Activated B cell treated with CpG ODN at 0.5 μM for 24 hours (primary cell): ENCODE data around the gene BTF3. TPM values are rescaled to one million over a fixed set of nuclear protein-coding genes. Genes with fewer than 3 reads are reported as not detected.

Source experiments
- ATAC-seq: fragments of 200-7000 bp; cut with Tn5 transposase; one replicate; pipeline ENCODE4 v1.10.0; 2021; ENCODE audit warnings: low read depth, mild to moderate bottlenecking, moderate library complexity
- CTCF ChIA-PET: fragments of 350-600 bp; sonication (Branson Sonifier 250); formaldehyde crosslinking; loops from one replicate; lab custom pipeline; 2021; ENCODE audit warnings: antibody characterized with exemption; lab: Charles Lee
- POLR2A ChIA-PET: fragments of 350-600 bp; sonication (Branson Sonifier 250); formaldehyde crosslinking; loops from one replicate; lab custom pipeline; 2021; ENCODE audit warnings: antibody characterized with exemption; lab: Charles Lee
- DNase-seq: peaks from one replicate; pipeline ENCODE4 v3.0.0; 2022
- H3K27ac Mint-ChIP-seq: one replicate; pipeline ENCODE4 v1.8.0; 2020; ENCODE audit warnings: mixed read lengths
- H3K27me3 Mint-ChIP-seq: one replicate; pipeline ENCODE4 v1.8.0; 2021; ENCODE audit warnings: mixed read lengths
- H3K36me3 Mint-ChIP-seq: one replicate; pipeline ENCODE4 v1.8.0; 2021; ENCODE audit warnings: low read depth, mixed read lengths
- H3K4me1 Mint-ChIP-seq: one replicate; pipeline ENCODE4 v1.8.0; 2021; ENCODE audit warnings: mixed read lengths
- H3K4me3 Mint-ChIP-seq: one replicate; pipeline ENCODE4 v1.8.0; 2020; ENCODE audit warnings: mild to moderate bottlenecking, mixed read lengths
- H3K9me3 Mint-ChIP-seq: one replicate; pipeline ENCODE4 v1.8.0; 2020; ENCODE audit warnings: mixed read lengths
- CTCF ChIP-seq: fragments of 200-600 bp; IDR thresholded peaks from one replicate; pipeline ENCODE4 v1.8.0; 2022; ENCODE audit warnings: antibody characterized with exemption, mild to moderate bottlenecking
- intact Hi-C: fragments of 100-400 bp; cut with micrococcal nuclease; formaldehyde crosslinking; loops from one replicate; pipeline ENCODE4 v1.15.1; 2024
- total RNA-seq: library from RNA; stranded (reverse); gene quantifications from 2 replicates; pipeline ENCODE4 v1.2.3, GENCODE V29; 2022

BTF3 gene
- total RNA-seq, 1 donor from 2014 or later: 753 TPM

GRCh38 chr5:73550016-73550415 lies 51.8 kb downstream of the BTF3 start:
- DNase-seq (no peak), ATAC-seq (no peak)
- no peaks in the 10 kb centered on the region for H3K4me1 Mint-ChIP-seq
- intact Hi-C loops: no loop called here
- ChIA-PET CTCF (no interaction called here), POLR2A (no interaction called here)
- H3K36me3 Mint-ChIP-seq: peaks cover 25% of the 10 kb centered on the region
- H3K4me3 Mint-ChIP-seq: no peak overlapping the region
- TF ChIP-seq CTCF: no peak
- no peak overlapping the region for H3K27ac Mint-ChIP-seq
- no peaks in the 10 kb centered on the region for H3K9me3 Mint-ChIP-seq
- H3K27me3 Mint-ChIP-seq: peaks cover 4% of the 10 kb centered on the region

GRCh38 chr5:73552642-73553041 lies 54.4 kb downstream of the BTF3 start:
- peaks cover 45% of the 10 kb centered on the region for H3K36me3 Mint-ChIP-seq
- H3K4me3 Mint-ChIP-seq: no peak overlapping the region
- no peak for TF ChIP-seq CTCF
- no peak for ATAC-seq
- H3K27me3 Mint-ChIP-seq: no peaks in the 10 kb centered on the region
- H3K9me3 Mint-ChIP-seq: no peaks in the 10 kb centered on the region
- intact Hi-C loops: no loop called here
- no peaks in the 10 kb centered on the region for H3K4me1 Mint-ChIP-seq
- DNase-seq: no peak
- H3K27ac Mint-ChIP-seq: no peak overlapping the region
- ChIA-PET CTCF (no interaction called here), POLR2A (no interaction called here)

Other genes starting within 250 kb of the BTF3 start
- gene FOXD1, start 49.7 kb upstream of the BTF3 start, total RNA-seq: 0.09 and 0.10 TPM in 2 replicates
- 17.7 and 22.9 TPM in 2 replicates for gene ANKRA2, start 67.2 kb downstream of the BTF3 start, total RNA-seq
- gene UTP15, start 67.3 kb downstream of the BTF3 start, total RNA-seq: 35.7 and 40.4 TPM in 2 replicates
- gene ARHGEF28, start 127.8 kb downstream of the BTF3 start, total RNA-seq: not detected in 2 replicates